Measurements from ENCODE around the gene ZNF846. TPM values are rescaled to one million over a fixed set of nuclear protein-coding genes. Genes with fewer than 3 reads are reported as not detected.
A peak's percentile ranks its signal among the peaks of the same experiment; 100 is the strongest.

The ZNF846 gene
- total and polyA plus RNA-seq, 9 of the 15 experiments (the other 6 are each of a cell fraction or from before 2014, with no cell fraction given) = 4.1 to 8.7 (median 7.8) TPM

GRCh38 chr19:9785367-9786331 lies 17.1 kb upstream of the ZNF846 start (continued):
- TF ChIP-seq TFAP4 (CRISPR knock-in tag; IDR thresholded peaks at IDR 0.05; ENCODE audit: borderline replicate concordance) (peak; percentile 73; the same call in 1 of the 2 replicates), CTBP1 (IDR thresholded peaks at IDR 0.05; ENCODE audit: borderline replicate concordance) (peak; percentile 95), HINFP (tag; conservative IDR thresholded peaks at IDR 0.05; ENCODE audit: low read depth) (peak; percentile 81), ZC3H4 (CRISPR knock-in tag; IDR thresholded peaks at IDR 0.05; ENCODE audit: borderline replicate concordance) (no peak), E2F6 (IDR thresholded peaks at IDR 0.05; ENCODE audit: borderline replicate concordance in 1 of 2, extremely low read depth in 1 of 2, insufficient read depth in 1 of 2, insufficient read length in 1 of 2, low read depth in 1 of 2, low read length in 1 of 2, poor library complexity in 1 of 2, severe bottlenecking in 1 of 2) (peak in 1 of 2 experiments; percentile 50), ZKSCAN1 (IDR thresholded peaks at IDR 0.05; ENCODE audit: low read depth, low read length) (peak; percentile 12; the same call in 1 of the 2 replicates), KDM5B (IDR thresholded peaks at IDR 0.05; ENCODE audit: insufficient replicate concordance, low read depth, low read length) (peak; percentile 83), SREBF2 (CRISPR knock-in tag; IDR thresholded peaks at IDR 0.05) (no peak), ZBTB7A (IDR thresholded peaks at IDR 0.05; ENCODE audit: borderline replicate concordance, control insufficient read depth, low read depth, low read length) (peak; percentile 53), TBP (optimal IDR thresholded peaks at IDR 0.05; ENCODE audit: low read depth, low read length) (peak; percentile 77), SP1 (CRISPR knock-in tag; IDR thresholded peaks at IDR 0.05) (peak; percentile 79), YY1 (IDR thresholded peaks at IDR 0.05; ENCODE audit: borderline replicate concordance in 1 of 3, control insufficient read depth in 1 of 3, extremely low read depth in 1 of 3, insufficient read depth in 3 of 3, insufficient read length in 1 of 3, insufficient replicate concordance in 2 of 3, low read depth in 1 of 3, low read length in 2 of 3) (peak in 2 of 3 experiments; percentile 37 to 86), NEUROD1 (IDR thresholded peaks at IDR 0.05; ENCODE audit: borderline replicate concordance, low read depth, low read length, partially characterized antibody) (peak; percentile 69), EGR1 (conservative IDR thresholded peaks at IDR 0.05) (peak; percentile 80), NKRF (IDR thresholded peaks at IDR 0.05; ENCODE audit: borderline replicate concordance) (peak; percentile 75), ZBTB2 (IDR thresholded peaks at IDR 0.05) (peak; percentile 57; the same call in 1 of the 2 replicates)

Data from K562 (cell line).